DND-41 (cell line): ENCODE measurements around the gene VSIG10L2.

ENCODE experiments used
- EZH2 ChIP-seq: IDR thresholded peaks from 3 replicates; pipeline ENCODE4 v1.6.1; 2012; ENCODE audit warnings: borderline replicate concordance, low read depth, mild to moderate bottlenecking, moderate library complexity, low read length, inconsistent platforms; ENCODE audit not compliant: severe bottlenecking
- TF ChIP-seq, protein P1 (sequence below): IDR thresholded peaks from 2 replicates; pipeline ENCODE4 v1.5.1; 2012; ENCODE audit warnings: borderline replicate concordance, low read length, moderate library complexity, mild to moderate bottlenecking; ENCODE audit not compliant: poor library complexity, severe bottlenecking; ENCODE audit errors: extremely low read depth

- TF ChIP-seq, protein P1, sequence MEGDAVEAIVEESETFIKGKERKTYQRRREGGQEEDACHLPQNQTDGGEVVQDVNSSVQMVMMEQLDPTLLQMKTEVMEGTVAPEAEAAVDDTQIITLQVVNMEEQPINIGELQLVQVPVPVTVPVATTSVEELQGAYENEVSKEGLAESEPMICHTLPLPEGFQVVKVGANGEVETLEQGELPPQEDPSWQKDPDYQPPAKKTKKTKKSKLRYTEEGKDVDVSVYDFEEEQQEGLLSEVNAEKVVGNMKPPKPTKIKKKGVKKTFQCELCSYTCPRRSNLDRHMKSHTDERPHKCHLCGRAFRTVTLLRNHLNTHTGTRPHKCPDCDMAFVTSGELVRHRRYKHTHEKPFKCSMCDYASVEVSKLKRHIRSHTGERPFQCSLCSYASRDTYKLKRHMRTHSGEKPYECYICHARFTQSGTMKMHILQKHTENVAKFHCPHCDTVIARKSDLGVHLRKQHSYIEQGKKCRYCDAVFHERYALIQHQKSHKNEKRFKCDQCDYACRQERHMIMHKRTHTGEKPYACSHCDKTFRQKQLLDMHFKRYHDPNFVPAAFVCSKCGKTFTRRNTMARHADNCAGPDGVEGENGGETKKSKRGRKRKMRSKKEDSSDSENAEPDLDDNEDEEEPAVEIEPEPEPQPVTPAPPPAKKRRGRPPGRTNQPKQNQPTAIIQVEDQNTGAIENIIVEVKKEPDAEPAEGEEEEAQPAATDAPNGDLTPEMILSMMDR, result no peak
- no peak for TF ChIP-seq EZH2
These were observed 21.7 kb downstream of the VSIG10L2 start for GRCh38 chr11:125967515-125967914.
